Hepatocyte (in vitro differentiated cells): ENCODE data around the gene ZNHIT2. TPM values are rescaled to one million over a fixed set of nuclear protein-coding genes. Genes with fewer than 3 reads are reported as not detected.

Experiments used
- DNase-seq: peaks from one replicate; pipeline ENCODE4 v3.0.0-alpha.2; 2016; ENCODE audit warnings: low spot score
- H2AFZ ChIP-seq: fragments of 200-600 bp; sonication (generic); 2 replicates; pipeline ENCODE4 v1.6.0; 2016; ENCODE audit warnings: antibody characterized with exemption, mild to moderate bottlenecking
- H3K27ac ChIP-seq: fragments of 200-600 bp; sonication (generic); 2 replicates; pipeline ENCODE4 v1.5.1; 2016; ENCODE audit warnings: mild to moderate bottlenecking
- H3K27me3 ChIP-seq: fragments of 200-600 bp; sonication (generic); 2 replicates; pipeline ENCODE4 v1.6.1; 2016
- H3K36me3 ChIP-seq: fragments of 200-600 bp; sonication (generic); replicated peaks from 2 replicates; pipeline ENCODE4 v1.5.1; 2016; ENCODE audit warnings: low read depth; ENCODE audit not compliant: insufficient read depth
- H3K4me1 ChIP-seq: fragments of 200-600 bp; sonication (generic); 2 replicates; pipeline ENCODE4 v1.5.1; 2016; ENCODE audit warnings: mild to moderate bottlenecking, moderate library complexity; ENCODE audit not compliant: insufficient read depth
- H3K4me2 ChIP-seq: fragments of 200-600 bp; sonication (generic); 2 replicates; pipeline ENCODE4 v1.6.0; 2016
- H3K4me3 ChIP-seq: fragments of 200-600 bp; sonication (generic); 2 replicates; pipeline ENCODE4 v1.5.1; 2016; ENCODE audit warnings: mild to moderate bottlenecking
- H3K79me2 ChIP-seq: fragments of 200-600 bp; sonication (generic); 2 replicates; pipeline ENCODE4 v1.6.0; 2017; ENCODE audit warnings: mild to moderate bottlenecking
- H3K9me2 ChIP-seq: fragments of 200-600 bp; sonication (generic); replicated peaks from 2 replicates; pipeline ENCODE4 v1.6.0; 2017; ENCODE audit warnings: mild to moderate bottlenecking; ENCODE audit not compliant: insufficient read depth
- H3K9me3 ChIP-seq: fragments of 200-600 bp; sonication (generic); 2 replicates; pipeline ENCODE4 v1.5.1; 2016; ENCODE audit warnings: low read depth, mild to moderate bottlenecking
- H4K20me1 ChIP-seq: fragments of 200-600 bp; sonication (generic); 2 replicates; pipeline ENCODE4 v1.6.0; 2016; ENCODE audit warnings: mild to moderate bottlenecking; ENCODE audit not compliant: insufficient read depth, poor library complexity, severe bottlenecking
- CTCF ChIP-seq: fragments of 200-600 bp; sonication (generic); IDR thresholded peaks from 2 replicates; pipeline ENCODE4 v1.5.1; 2016; ENCODE audit warnings: antibody characterized with exemption, mild to moderate bottlenecking; ENCODE audit not compliant: poor library complexity
- EZH2 ChIP-seq: fragments of 200-600 bp; sonication (generic); IDR thresholded peaks from 2 replicates; pipeline ENCODE4 v1.6.1; 2016; ENCODE audit warnings: antibody characterized with exemption, mild to moderate bottlenecking, borderline replicate concordance
- EZH2phosphoT487 ChIP-seq: fragments of 200-600 bp; sonication (generic); IDR thresholded peaks from one replicate; pipeline ENCODE4 v1.6.1; 2018; ENCODE audit warnings: antibody characterized with exemption, mild to moderate bottlenecking, low read depth, moderate library complexity; ENCODE audit not compliant: unreplicated experiment, severe bottlenecking
- whole genome bisulfite sequencing: methylation state at CpG from one replicate; pipeline ENCODE4 v1.1.6; 2016; ENCODE audit warnings: low lambda C conversion rate; ENCODE audit errors: missing lambda C conversion rate; 5-methylcytosine and 5-hydroxymethylcytosine counted together
- polyA plus RNA-seq: library from polyadenylated mRNA; unstranded; fragments of >200 nt; fragmentation: Nextera tagmentation; extraction: Ambion mirVana; gene quantifications from 2 replicates; pipeline ENCODE4 v1.2.1, GENCODE V29; 2016
- total RNA-seq: library from RNA; depleted of rRNA; stranded (reverse); fragments of >200 nt; gene quantifications from 2 replicates; pipeline ENCODE4 v1.2.3, GENCODE V29; 2014

ZNHIT2 gene
- total and polyA plus RNA-seq, 2 experiments from 2014 or later = 13.5 to 23.7 TPM

GRCh38 chr11:65163684-65164083, 46.2 kb upstream of the ZNHIT2 start:
- H3K9me3 ChIP-seq = no peaks in the 10 kb centered on the region
- WGBS = 67% methylated on average over 2 of the region's 2 CpGs
- no peak overlapping the region for H2AFZ ChIP-seq
- no peaks in the 10 kb centered on the region for H3K4me1 ChIP-seq
- no peaks in the 10 kb centered on the region for H4K20me1 ChIP-seq
- H3K27me3 ChIP-seq = no peaks in the 10 kb centered on the region
- H3K79me2 ChIP-seq = no peaks in the 10 kb centered on the region
- H3K4me3 ChIP-seq = no peak overlapping the region
- TF ChIP-seq EZH2phosphoT487 (no peak), EZH2 (no peak), CTCF (no peak)
- no peaks in the 10 kb centered on the region for H3K36me3 ChIP-seq
- DNase-seq = no peak
- H3K27ac ChIP-seq = no peak overlapping the region
- H3K9me2 ChIP-seq = no peaks in the 10 kb centered on the region
- no peak overlapping the region for H3K4me2 ChIP-seq

GRCh38 chr11:65160643-65161042, 43.1 kb upstream of the ZNHIT2 start:
- Histone ChIP-seq H3K4me1 (no peaks in the 10 kb centered on the region), H3K27ac (no peak overlapping the region), H3K4me2 (no peak overlapping the region), H3K79me2 (no peaks in the 10 kb centered on the region), H3K27me3 (no peaks in the 10 kb centered on the region), H2AFZ (no peak overlapping the region), H3K9me3 (no peaks in the 10 kb centered on the region), H3K4me3 (no peak overlapping the region), H3K36me3 (no peaks in the 10 kb centered on the region), H4K20me1 (no peaks in the 10 kb centered on the region), H3K9me2 (no peaks in the 10 kb centered on the region)
- TF ChIP-seq EZH2phosphoT487 (no peak), EZH2 (no peak), CTCF (no peak)
- no peak for DNase-seq
- 75% methylated on average over 3 of the region's 3 CpGs for WGBS

- H3K9me3 ChIP-seq = no peaks in the 10 kb centered on the region
- no peaks in the 10 kb centered on the region for H3K27me3 ChIP-seq
- WGBS = 83% methylated on average over 5 of the region's 5 CpGs
- no peak overlapping the region for H3K4me3 ChIP-seq
- no peaks in the 10 kb centered on the region for H3K9me2 ChIP-seq
- H3K4me2 ChIP-seq = no peak overlapping the region
- no peak overlapping the region for H3K27ac ChIP-seq
- TF ChIP-seq CTCF (no peak), EZH2phosphoT487 (no peak), EZH2 (no peak)
- DNase-seq = no peak
- H3K36me3 ChIP-seq = no peaks in the 10 kb centered on the region
- no peak overlapping the region for H2AFZ ChIP-seq
- H3K4me1 ChIP-seq = no peaks in the 10 kb centered on the region
- no peaks in the 10 kb centered on the region for H4K20me1 ChIP-seq
- H3K79me2 ChIP-seq = no peaks in the 10 kb centered on the region
Measured at GRCh38 chr11:65159012-65159411, 41.5 kb upstream of the ZNHIT2 start.

GRCh38 chr11:65157336-65157735, 39.8 kb upstream of the ZNHIT2 start:
- no peak overlapping the region for H3K4me3 ChIP-seq
- DNase-seq = no peak
- no peaks in the 10 kb centered on the region for H3K4me1 ChIP-seq
- H4K20me1 ChIP-seq = no peaks in the 10 kb centered on the region
- H3K27ac ChIP-seq = no peak overlapping the region
- WGBS = 84% methylated on average over 3 of the region's 3 CpGs
- no peaks in the 10 kb centered on the region for H3K9me2 ChIP-seq
- no peak overlapping the region for H2AFZ ChIP-seq
- TF ChIP-seq EZH2phosphoT487 = no peak
- no peak for TF ChIP-seq EZH2
- no peak for TF ChIP-seq CTCF
- H3K9me3 ChIP-seq = no peaks in the 10 kb centered on the region
- H3K4me2 ChIP-seq = no peak overlapping the region
- H3K36me3 ChIP-seq = no peaks in the 10 kb centered on the region
- H3K27me3 ChIP-seq = no peaks in the 10 kb centered on the region
- H3K79me2 ChIP-seq = no peaks in the 10 kb centered on the region
